ENCODE measurements around the gene NCOA3.

- TF ChIP-seq POLR2A (IDR thresholded peaks at IDR 0.05) = no peak
- TF ChIP-seq CTCF (IDR thresholded peaks at IDR 0.05) = no peak
Observed at GRCh38 chr20:47578543-47578942, 76.9 kb downstream of the NCOA3 start.

Measured in esophagus squamous epithelium (tissue), 4 donors.